ENCODE measurements around the gene P2RY11.

Gene P2RY11

DNA sequence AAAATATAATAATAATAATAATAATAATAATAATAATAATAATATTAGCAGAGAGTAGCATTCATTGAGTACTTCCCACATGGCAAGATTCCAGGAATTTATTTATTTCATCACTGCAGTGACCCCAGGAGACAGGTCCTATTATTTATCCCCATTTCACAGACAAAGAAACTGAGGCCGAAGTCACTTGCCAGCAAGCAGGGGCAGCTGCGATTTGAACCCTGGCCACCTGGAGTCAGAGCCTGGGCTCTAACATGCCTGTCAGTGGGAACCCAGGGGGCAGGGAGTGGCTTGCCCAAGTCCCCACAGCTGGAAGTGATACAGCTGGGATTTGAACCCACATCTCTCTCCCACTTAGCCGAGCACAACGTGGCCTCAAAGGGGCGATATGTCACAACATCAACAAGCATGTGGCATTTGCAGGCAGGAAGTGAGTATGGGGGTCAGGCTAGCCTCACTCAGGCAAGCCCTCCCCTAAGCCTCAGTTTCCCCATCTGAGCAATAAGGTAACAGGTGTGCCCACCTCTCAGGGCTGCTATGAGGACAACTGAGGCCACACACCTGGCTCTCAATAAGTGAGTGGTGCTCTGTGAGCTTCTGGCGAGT lies 22.4 kb upstream of the P2RY11 start:
- TF ChIP-seq CTCF (IDR thresholded peaks at IDR 0.05), result no peak

DNA sequence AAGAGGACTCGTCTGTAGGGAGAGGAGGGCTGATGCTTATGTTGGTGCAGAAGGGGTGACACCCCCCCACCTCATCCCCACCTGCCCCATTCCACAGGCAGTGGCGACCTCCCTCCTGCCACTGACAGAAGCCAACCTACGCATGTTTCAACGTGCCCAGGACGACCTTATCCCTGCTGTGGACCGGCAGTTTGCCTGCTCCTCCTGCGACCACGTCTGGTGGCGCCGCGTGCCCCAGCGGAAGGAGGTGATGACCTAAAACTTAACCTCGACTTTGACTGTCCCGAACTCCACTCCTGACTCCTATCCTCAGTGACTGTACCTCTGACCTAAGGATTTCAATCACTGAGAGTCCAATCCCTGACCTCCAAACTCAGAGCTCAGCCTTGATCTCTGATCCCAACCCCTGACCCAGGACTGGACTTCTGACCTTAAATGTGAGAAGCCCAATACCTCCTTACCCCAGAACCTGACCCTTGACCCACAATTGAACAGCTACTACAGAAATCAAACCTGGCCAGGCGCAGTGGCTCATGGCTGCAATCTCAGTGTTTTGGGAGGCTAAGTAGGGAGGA lies 21.6 kb upstream of the P2RY11 start:
- TF ChIP-seq CTCF (IDR thresholded peaks at IDR 0.05), result no peak

DNA sequence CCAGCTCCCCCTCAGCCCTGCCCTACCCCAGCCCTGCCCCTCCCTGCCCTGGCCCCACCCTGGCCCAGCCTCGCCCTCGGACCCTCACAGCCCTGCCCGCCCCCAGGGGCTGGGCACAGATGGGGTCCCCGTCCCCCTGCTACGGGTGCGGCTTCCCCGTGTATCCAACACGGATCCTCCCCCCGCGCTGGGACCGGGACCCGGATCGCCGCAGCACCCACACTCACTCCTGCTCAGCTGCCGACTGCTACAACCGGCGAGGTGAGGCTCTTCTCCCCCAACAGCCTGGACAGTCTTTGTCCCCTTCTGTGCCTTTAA lies 20.2 kb upstream of the P2RY11 start:
- TF ChIP-seq CTCF (IDR thresholded peaks at IDR 0.05), result no peak

DNA sequence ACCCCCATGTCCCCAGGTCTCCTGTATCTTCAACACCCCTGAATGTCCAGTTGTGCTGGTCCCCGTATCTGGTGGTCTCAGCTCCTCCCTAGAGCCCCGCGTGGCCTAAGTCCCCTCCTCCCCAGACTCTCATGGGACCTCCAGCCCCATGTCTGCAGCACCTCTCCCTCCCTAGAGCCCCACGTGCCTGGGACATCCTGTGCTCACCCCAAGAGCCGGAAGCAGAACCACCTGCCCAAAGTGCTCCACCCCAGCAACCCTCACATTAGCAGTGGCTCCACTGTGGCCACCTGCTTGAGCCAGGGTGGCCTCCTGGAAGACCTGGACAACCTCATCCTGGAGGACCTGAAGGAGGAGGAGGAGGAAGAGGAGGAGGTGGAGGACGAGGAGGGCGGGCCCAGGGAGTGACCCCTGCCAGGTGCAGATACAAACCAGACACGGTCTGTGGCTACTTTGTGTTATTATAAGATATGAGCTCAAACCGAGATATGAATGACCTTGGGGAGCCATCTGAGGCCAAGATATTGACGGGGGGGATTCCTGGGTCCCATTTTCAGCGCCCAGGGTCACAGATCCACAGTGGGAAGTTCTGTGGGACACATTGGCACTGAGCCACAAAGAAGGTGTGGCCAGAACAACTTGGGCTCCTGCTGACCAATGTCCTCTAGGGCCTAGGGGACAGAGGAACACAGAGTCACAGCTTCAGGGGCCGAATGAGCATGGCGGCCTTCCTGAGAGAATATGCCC lies 19.4 kb upstream of the P2RY11 start:
- TF ChIP-seq CTCF (IDR thresholded peaks at IDR 0.05), result no peak

DNA sequence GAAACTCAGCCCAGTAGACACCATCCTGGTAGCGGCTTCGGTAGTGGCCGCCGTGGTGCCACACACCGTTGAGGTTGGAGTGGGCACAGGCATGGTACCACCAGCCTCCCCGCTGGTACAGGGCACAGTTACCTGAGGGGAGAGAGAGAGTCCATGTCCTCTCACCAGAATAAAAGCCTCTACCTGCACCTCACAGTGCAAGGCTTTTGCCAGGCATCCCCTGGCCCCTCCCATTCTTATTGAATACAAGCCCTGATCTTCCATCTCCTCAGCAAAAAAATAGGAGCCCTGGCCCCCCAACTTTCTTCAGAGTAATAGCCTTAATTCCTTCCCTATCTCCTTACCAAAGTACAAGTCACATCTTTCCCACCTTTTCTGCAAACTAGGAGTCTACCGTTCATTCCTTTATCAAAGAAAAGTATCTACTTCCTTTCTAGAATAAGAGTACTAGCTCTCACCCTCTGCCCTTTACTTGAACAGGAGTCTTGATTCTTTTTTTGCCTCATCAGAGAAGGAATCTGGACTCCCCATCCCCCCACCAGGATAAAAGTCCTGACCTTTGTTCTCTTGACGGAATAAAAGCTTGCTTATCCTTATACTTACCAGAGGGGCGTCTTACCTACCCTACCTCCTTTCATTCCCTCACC lies 18.7 kb upstream of the P2RY11 start:
- TF ChIP-seq CTCF (IDR thresholded peaks at IDR 0.05), result no peak

- TF ChIP-seq CTCF (IDR thresholded peaks at IDR 0.05), result no peak
These were observed 18.0 kb upstream of the P2RY11 start for GRCh38 chr19:10093295-10094186.

DNA sequence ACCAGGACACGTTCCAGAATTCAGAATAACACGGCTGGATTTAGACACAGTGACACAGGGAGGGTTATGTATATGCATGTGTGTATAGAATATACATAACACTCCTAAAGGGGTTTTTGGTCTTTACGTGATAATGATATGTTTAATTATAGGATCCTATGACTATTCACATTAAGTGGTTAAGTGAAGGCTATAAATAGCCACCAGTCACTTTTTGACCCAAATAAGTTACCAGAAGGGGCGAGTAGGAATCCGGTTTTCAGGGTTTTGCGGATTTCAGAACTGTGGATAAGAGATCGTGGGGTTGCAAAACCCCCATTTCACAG lies 15.9 kb upstream of the P2RY11 start:
- no peak for TF ChIP-seq CTCF (IDR thresholded peaks at IDR 0.05)
